Measurements from ENCODE around the gene AOX1.
"Not testable (repeated sequence)": the region's sequence is repeated elsewhere in the genome, so short reads cannot be mapped to it uniquely, and the experiment has no call there.

AOX1 gene

DNA sequence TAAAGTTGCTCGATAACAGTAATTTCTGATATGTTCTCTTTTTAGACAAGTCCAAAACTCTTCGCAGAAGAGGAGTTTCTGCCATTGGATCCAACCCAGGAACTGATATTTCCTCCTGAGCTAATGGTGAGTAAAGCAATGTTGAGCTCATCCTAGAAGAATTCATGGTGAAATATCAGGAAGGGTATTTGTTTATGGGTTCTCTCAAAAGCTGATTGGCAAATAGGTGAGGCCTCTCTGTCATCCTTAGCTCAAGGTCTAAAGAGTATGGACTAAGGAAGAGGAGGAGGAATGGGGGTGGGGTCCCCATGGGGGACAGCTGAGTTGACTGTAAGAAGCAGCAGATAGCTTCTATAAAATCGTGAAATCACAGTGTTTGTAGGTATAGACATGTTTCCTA lies 18.2 kb downstream of the AOX1 start:
- no peak for DNase-seq

DNA sequence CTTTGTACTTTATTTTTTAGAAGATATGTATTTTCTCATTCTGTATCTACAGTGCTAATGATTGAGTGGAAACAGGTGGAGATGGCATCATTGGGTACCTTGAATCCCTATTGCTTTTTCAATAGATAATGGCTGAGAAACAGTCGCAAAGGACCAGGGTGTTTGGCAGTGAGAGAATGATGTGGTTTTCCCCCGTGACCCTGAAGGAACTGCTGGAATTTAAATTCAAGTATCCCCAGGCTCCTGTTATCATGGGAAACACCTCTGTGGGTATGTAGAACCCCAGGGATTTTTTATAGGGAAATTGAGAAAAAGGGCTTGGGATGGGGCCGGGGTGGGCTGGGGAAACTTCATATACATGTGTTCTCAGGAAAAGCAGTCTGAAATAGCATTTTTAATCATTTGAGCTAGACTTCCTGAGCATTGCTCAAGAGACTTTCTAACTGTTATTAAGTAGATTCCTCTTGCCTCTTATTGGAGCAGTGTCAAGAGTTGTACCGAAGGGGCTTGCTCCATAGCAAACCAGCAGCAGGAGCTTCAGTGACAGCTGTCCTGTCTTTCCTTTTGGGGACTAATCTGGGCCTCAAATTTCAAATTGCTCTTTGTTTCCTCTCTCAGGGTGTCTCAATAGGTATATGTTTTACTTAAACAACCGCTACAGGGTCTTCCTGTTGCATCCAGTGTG lies 18.9 kb downstream of the AOX1 start:
- DNase-seq = no peak

DNA sequence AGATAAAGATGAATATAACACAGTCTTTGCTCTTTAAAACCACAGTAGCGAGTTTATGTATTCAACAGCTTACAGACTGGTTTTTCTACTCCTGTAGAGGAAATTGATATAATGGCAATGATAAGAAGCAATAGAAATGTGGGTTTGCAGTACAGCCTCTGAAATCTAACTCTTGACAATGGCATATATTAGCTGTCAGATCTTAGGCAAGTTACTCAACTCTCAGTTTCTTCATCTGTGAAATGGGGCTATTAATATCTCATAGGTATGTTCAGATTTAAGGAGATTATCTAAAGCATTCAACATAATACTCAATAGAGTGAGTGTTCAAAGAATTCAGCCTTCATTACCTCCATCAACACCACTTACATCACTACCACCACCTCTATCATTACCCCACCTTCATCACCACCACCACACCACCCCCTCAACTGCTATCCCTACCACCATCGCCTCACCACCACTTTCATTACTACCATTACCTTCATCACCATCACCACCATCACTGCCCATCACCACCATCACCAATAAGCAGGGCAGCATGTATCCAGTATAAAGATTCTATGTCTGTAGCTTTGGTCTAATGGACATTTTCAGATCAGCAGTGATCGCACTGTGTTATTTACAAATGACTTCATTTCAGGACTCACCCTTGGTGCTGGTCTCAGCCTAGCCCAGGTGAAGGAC lies 22.7 kb downstream of the AOX1 start:
- no peak for DNase-seq

DNA sequence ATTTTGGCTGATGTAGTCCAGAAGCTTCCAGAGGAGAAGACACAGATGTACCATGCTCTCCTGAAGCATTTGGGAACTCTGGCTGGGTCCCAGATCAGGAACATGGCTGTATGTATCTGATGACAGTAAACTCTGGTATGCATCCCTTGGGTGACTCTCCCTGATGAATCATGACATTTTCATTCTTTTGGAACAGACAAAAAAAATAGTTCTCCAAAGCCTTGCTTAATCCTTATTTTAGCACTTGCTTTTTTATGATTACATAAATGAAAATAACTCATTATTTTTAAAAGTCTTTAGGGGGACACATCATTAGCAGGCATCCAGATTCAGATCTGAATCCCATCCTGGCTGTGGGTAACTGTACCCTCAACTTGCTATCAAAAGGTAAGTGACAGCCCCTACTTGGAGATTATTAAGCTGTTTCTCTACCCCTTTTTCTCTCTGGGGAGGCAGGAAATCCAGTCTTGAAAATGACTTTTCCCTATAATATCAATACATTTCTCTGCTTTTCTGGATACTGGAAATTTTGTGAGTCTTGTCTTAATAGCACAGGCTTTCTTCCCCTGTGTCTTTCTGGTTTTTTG lies 23.3 kb downstream of the AOX1 start:
- DNase-seq = no peak

DNA sequence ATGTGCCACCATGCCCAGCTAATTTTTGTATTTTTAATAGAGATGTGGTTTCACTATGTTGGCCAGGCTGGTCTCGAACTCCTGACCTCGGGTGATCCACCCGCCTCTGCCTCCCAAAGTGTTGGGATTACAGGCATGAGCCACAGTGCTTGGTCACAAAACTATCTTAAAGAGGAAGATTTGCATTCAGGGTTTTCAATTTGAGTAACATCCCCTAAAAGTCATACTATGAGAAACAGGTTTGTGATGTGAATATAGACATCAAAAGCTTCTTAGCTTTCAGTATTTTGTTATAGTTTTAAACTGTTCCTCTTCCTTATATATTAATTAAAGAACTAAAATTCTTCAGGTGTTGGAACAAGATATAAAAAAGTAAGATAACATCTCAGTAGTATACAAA lies 24.4 kb downstream of the AOX1 start:
- not testable (repeated sequence) for DNase-seq

DNA sequence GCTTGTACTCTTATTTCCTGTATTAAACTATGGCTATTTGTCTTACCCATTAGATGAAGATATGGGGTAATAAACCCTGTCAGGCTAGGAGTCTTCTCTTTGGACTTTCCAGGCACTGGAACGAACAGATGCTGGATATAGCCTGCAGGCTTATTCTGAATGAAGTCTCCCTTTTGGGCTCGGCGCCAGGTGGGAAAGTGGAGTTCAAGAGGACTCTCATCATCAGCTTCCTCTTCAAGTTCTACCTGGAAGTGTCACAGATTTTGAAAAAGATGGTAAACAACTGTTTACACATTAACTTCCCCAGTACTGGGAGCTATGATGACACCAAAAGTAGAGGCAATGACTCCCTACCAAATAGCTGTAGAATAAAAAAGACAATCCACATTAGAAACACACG lies 27.9 kb downstream of the AOX1 start:
- no peak for DNase-seq

DNA sequence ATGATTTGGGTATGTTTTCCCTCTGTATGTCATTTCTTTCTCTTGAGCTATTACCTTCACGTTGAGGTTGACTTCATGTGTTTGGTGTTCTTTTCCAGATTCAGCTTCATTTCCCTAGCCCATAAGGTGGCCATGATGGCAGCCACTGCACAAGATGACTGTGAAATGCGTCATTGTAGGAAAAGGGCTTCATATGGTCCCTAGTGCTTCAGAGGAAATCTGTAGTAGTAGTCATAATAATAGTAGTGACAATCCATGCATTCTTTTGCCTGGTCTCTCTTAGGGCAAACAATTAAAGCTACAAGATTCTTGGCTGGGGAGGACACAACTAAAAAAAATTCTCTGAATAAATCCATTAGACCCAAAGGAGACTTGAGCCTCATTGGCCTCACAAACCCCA lies 28.4 kb downstream of the AOX1 start:
- DNase-seq = no peak

DNA sequence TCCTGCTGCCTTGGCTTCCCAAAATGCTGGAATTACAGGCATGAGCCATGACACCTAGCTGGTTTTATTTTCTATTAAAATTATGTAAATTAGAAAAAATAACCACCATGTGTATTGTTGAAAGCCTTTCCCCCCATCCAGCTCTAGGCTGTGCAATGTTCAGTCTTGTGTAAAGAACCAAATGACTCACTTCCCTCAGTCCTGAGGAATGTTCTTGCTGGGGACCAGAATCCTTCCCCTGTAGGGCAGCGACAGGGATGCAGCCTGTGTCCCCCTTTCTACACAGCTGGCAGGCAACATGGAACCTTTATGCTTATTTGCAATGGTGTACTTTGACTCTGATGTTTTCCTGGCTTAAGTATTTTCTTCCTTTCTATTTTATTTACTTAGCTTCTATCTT lies 29.4 kb downstream of the AOX1 start:
- DNase-seq = no peak

DNA sequence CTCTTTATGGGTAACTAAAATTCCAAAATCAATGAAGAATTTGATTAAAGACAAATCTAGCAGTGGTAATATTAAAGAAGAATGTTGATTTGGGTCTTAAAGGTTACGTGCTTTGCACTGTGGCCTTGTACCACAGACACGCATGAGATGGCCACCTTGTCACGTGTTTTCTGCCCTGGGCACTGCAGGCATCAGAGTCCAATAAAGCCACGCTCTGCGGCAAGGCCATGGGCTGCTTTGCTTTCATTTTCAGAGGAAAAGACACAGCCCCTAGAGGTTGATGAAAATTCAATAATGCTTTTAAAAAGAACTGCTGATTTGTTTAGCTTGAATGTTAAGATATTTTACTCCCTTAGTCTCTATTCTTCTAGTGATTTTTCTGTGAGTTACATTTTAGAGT lies 30.4 kb downstream of the AOX1 start:
- no peak for DNase-seq

DNA sequence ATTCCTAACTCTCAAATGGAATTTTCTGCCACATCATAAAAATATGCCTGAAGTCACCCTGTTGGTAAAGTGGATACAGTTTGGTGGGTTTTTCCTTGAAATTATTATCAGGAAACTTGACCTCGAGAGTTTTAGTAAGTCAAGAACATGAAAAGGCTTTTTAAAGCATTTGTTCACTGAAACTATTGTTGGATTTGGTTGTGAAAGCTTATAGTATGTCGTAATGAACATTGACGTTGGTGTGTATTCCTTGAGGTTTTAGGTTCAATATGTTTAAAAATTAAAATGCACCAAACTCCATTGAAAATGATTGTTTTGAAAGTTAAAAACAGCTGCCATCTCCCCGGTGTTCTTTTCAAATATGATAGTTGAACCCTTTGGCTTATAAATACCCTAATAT lies 30.8 kb downstream of the AOX1 start:
- DNase-seq = no peak

DNA sequence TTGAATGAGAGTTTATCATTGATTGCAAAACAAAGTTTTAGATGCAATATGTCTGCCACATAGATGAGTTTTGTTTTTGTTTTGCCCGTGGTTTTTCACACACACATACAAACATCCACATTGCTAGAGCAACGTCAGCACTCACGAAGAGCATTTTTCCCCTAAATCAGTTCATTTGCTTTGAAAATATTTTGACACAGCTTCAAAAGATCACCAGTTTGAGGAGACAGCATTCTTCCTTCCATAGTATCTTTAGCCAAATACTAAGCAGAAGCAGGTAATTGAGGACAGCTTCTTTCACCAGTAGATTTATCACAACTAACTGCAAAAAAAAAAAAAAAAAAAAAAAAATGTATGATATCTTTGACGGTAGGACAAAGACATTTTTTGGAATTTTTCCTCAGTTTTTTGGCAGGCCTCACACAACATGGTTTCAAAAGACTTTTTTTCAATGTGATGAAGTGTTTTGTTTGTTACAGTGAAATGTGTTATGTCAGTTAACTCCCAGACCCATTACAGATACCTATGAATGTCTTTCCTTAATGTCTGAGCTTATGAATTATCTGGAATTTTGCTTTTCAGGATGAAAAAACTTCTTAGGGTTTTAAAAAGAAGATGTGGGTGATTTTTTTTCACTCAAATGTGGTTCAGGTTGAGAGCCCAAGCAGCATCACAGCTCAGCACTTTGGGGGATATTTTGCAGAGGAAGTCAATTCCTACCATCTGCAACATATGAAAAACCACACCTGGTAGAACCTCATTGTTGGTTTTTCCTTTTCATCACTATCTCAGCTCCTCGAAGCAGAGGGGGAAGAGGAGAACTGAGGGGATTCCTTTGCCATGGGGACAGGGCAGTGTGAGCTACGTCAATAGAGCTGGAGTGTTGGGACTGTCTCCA lies 31.6 kb downstream of the AOX1 start:
- no peak for DNase-seq

DNA sequence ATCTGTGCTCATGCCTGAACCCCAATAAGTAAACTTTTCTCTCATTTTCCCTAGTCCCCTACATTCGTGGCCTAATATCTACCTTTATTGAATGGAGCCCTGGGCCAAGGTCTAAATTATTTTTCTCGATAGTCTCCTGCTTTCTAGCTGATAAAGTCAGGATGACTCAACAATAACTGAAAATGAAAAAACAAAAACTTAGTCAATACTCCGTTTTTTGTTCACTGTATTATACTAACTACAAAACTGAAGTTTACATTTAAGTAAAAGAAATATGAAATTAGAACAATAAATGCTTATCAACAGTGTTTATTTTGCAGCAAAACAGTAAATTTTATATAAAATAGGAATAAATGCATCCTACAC lies 32.2 kb downstream of the AOX1 start:
- no peak for DNase-seq

DNA sequence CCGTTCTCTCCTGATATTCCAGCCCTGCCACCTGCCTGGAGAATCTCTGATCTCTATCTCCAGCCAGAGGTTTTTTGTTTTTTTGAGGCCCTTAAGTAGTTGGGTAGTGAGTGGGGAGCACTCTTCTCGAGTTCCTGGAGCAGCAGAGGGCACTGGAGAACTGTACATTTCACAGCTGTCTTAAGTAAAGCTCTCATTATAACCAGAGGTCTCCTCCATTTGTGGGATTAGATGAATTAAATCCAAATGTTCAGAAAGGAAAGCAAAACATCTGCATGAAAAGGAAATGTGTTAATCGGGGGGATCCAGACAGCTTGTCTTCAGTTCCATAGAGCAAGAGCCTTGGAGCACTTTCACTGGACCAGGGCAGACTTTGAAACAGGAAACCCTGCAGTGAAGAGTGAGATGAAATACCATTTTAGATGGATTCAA lies 32.8 kb downstream of the AOX1 start:
- DNase-seq = no peak

DNA sequence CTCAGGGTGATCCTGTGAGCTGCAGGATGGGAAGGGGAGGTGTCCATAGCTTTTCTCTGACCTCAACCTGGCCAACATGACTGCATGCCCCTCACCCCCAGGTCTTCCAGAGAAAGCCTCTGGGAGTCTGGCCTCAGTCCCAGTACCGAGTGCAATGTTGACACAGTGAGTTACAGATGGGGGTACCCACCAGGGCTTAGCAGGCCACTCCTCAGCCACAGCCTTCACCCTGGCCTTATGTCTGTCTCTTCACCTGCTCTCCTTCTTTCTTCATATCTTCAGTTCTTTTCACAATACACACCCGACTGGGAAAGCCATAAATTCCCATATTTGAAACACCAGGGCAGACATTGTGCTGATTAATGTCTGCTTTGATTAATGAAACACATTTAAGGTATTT lies 33.5 kb downstream of the AOX1 start:
- no peak for DNase-seq

DNA sequence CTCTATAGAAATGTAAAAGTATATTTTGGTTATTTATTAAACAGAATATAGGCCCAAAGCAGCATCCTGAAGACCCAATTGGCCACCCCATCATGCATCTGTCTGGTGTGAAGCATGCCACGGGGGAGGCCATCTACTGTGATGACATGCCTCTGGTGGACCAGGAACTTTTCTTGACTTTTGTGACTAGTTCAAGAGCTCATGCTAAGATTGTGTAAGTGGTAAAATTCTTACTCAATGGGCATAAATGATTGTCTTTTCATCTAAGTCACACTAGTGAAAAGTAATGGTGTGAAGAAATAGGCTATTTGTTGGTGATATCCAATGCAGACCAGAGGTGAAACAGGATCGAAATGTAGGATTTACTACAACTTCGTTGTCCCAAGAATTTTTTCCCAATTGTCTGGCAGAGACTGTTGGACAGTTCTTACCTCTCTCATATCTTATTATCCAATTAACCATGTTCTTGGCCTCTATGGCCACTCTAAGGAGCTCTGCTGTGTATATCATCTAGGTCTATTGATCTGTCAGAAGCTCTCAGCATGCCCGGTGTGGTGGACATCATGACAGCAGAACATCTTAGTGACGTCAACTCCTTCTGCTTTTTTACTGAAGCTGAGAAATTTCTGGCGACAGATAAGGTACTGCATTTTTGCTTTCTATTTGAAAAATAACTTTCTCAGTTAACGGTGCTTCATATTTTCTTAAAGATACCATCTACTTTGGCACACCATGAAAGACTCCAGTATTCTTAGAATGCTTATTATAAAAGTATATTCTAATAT lies 35.0 kb downstream of the AOX1 start:
- no peak for DNase-seq

DNA sequence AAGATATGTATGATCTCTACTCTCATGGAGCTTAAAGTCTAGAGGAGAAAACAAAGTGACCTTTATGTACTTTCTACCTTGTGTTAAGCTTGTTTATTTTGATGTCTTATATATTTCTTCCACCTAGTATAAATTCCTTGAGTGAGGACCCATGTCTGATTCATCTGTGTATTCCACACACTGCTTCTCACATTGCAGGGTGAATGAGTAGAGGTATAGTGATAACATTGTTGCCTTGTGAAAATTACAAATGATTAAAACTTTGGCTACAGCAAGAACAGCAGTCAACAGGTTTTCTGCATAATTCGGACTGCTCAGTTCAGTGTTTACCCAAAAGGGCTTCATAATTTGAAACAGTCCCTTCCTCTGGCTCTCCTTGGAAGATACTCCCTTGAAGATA lies 36.3 kb downstream of the AOX1 start:
- DNase-seq = no peak

DNA sequence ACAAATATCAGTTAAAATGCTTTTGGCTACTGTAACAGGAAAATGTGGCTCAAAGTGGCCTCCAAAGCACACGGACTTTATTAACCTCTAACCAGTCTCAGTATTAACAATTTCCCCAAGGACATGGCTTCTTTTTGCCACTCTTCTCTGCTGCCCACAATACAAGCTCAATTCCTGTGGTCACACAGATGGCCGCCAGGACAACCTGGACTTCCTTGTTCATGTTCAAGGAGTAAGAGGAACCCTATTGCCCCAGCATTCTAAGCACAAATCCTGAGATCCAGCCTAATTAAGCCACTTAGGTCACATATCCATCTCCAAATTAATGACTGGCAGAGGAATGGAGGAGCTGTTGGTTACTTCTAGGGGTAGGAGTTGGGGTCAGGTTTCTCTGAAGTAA lies 38.2 kb downstream of the AOX1 start:
- no peak for DNase-seq

DNA sequence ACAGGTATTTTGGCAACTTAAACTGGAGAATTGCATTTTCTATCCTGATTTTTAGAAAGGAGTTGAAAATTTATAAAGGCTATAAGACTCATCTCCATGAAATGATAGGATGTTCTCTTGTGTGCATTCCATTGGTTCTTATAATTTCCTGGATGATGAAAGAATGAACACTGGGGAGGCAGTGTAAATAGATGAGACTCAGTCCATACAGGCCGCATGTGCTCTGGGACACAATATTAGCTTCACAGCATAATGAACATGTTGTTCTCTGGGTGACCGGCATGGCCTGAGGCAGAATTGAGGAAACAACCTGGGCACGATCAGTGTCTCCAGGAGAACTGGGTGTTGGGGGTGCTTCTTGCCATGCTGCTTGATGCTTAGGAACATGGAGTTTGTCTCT lies 38.8 kb downstream of the AOX1 start:
- DNase-seq = no peak

DNA sequence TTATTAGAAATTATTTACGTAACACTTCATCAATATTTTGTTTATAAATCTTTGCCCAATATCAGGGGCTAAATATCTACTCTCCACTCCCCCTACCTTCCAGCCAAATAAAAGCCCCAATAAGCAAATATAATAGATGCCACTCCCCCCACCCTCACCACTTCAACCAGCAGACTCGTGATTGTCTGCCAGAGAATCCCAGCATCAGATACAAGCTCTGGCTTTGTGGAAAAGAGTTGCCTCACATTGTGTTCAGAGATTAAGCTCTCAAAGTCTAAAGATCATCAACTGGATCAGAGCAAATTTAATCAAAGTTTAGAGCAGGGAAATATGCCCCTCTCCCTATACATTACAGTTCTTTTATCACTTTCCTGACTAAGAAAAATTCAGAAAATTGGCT lies 39.5 kb downstream of the AOX1 start:
- DNase-seq = no peak

DNA sequence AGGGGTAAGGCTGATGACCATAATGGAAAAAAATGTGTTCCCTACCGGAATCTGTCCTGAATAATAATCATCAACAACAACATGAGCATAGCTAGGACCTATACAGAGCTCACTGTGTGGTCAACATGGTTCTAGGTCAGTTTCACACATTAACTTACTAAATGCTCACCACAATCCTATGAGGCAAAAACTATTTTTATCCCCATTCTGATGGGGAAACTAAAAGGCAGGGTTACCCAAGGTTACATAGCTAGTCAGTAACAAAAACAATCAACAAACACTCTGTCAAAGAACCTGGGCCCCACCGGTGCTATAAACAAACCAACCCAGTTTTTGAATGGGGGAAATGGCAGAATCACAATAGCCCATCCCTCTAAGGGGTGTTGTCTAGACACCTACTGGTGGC lies 40.1 kb downstream of the AOX1 start:
- DNase-seq = no peak

DNA sequence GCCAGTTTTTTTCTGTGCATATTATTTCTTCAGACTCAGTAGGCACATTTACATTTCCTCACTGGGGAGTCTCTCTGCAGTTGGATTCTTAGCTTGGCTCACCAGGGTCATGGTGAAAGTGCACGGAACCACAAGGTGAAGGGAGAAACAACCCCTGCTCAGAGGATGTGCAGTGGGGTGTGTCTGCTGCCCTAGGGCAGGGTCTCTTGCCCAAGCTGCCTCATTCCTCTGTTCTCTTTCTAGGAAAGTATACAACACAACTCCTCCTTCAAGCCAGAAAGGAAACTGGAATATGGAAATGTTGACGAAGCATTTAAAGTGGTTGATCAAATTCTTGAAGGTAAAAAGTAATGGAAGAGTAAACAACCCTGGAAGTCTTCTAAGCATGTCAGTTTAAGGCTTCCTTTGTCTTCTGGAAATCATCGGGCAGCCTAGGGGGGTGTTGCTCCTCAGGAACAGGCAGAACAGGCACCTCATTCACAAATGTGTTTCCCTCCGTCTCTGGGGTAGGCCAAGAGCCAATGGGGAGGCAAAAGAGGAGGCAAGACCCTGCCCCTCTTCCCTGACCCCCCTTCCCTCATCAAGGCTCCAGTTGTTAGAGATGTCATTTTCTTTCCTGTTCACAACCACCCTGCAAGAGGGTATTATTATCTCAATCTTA lies 41.4 kb downstream of the AOX1 start:
- no peak for DNase-seq

DNA sequence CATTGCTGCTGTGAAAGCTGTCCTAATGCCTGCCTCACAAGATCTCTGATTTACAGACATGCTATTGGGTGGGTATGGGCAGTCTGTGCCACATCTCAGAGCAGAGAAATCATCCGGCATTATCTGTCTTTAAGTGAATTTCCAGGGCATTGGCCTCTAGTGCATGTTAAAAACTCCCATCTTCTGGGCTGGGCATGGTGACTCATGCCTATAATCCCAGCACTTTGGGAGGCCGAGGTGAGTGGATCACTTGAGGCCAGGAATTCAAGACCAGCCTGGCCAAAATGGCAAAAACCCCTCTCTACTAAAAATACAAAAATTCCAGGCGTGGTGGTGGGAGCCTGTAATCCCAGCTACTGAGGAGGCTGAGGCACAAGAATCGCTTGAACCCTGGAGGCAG lies 42.6 kb downstream of the AOX1 start:
- DNase-seq = not testable (repeated sequence)

Data from DMS153 (cell line).